Naive B cell (primary cell): ENCODE measurements around the gene ADGRV1. TPM values are rescaled to one million over a fixed set of nuclear protein-coding genes. Genes with fewer than 3 reads are reported as not detected.
"Not testable (repeated sequence)": the region's sequence is repeated elsewhere in the genome, so short reads cannot be mapped to it uniquely, and the experiment has no call there.

ENCODE experiments used
- ATAC-seq, 2 donors: fragments of 150-1000 bp; cut with Tn5 transposase; 2 replicates each; pipeline ENCODE4 v1.10.0; 2021; ENCODE audit warnings: low read depth in 2 of 2, mild to moderate bottlenecking in 2 of 2, moderate library complexity in 2 of 2
- DNase-seq: peaks from one replicate; pipeline ENCODE4 v3.0.0; 2022
- H3K27ac Mint-ChIP-seq, 6 donors: one replicate each; pipeline ENCODE4 v1.8.0; 2020 to 2022; ENCODE audit warnings: mild to moderate bottlenecking in 6 of 6, mixed read lengths in 6 of 6, moderate library complexity in 5 of 6, inconsistent platforms in 2 of 6
- H3K27me3 Mint-ChIP-seq, 3 donors: one replicate each; pipeline ENCODE4 v1.8.0; 2021 to 2022; ENCODE audit warnings: mixed read lengths in 3 of 3, mild to moderate bottlenecking in 1 of 3
- H3K36me3 Mint-ChIP-seq, 2 donors: one replicate each; pipeline ENCODE4 v1.8.0; 2020 to 2022; ENCODE audit warnings: mixed read lengths in 2 of 2, inconsistent platforms in 1 of 2, mild to moderate bottlenecking in 1 of 2
- H3K4me1 Mint-ChIP-seq, 3 donors: one replicate each; pipeline ENCODE4 v1.8.0; 2020 to 2022; ENCODE audit warnings: mixed read lengths in 3 of 3, inconsistent platforms in 1 of 3, mild to moderate bottlenecking in 1 of 3, moderate library complexity in 1 of 3
- H3K4me3 Mint-ChIP-seq, 8 donors: one replicate each; pipeline ENCODE4 v1.8.0; 2020 to 2022; ENCODE audit warnings: mild to moderate bottlenecking in 8 of 8, mixed read lengths in 8 of 8, moderate library complexity in 8 of 8, inconsistent platforms in 2 of 8
- H3K9me3 Mint-ChIP-seq, 7 donors: one replicate each; pipeline ENCODE4 v1.8.0; 2020 to 2022; ENCODE audit warnings: mixed read lengths in 7 of 7, mild to moderate bottlenecking in 5 of 7, inconsistent platforms in 2 of 7, moderate library complexity in 1 of 7
- polyA plus RNA-seq, 6 donors: library from polyadenylated mRNA; unstranded; fragments of 300-500 nt; fragmentation: Illumina TruSeq; gene quantifications; one replicate each; pipeline ENCODE4 v1.2.3, GENCODE V29; 2021; ENCODE audit warnings: low read depth in 6 of 6

The ADGRV1 gene
- polyA plus RNA-seq, 6 donors from 2014 or later, result 0.62 TPM; not detected in 5

- ATAC-seq (no peak), DNase-seq (no peak)
These were observed 59.5 kb downstream of the ADGRV1 start for GRCh38 chr5:90618071-90618470.

GRCh38 chr5:90619762-90620161, 61.2 kb downstream of the ADGRV1 start:
- H3K27me3 Mint-ChIP-seq, H3K9me3 Mint-ChIP-seq: not testable (repeated sequence)

More at GRCh38 chr5:90618071-90618470, 59.5 kb downstream of the ADGRV1 start:
- no peak overlapping the region for H3K27ac Mint-ChIP-seq
- no peaks in the 10 kb centered on the region for H3K36me3 Mint-ChIP-seq
- H3K27me3 Mint-ChIP-seq, result peaks cover 0 to 6% (median 0%) of the 10 kb centered on the region in 3 donors
- peaks cover 0 to 9% (median 0%) of the 10 kb centered on the region in 7 donors for H3K9me3 Mint-ChIP-seq
- H3K4me3 Mint-ChIP-seq, result no peak overlapping the region
- H3K4me1 Mint-ChIP-seq, result peaks cover 0 to 4% (median 3%) of the 10 kb centered on the region in 3 donors

GRCh38 chr5:90621848-90622247, 63.3 kb downstream of the ADGRV1 start:
- Mint-ChIP-seq H3K27me3 (no peaks in the 10 kb centered on the region), H3K36me3 (no peaks in the 10 kb centered on the region), H3K9me3 (peaks cover 0 to 9% (median 0%) of the 10 kb centered on the region in 7 donors), H3K27ac (no peak overlapping the region), H3K4me3 (no peak overlapping the region), H3K4me1 (no peaks in the 10 kb centered on the region)
- ATAC-seq (no peak), DNase-seq (no peak)

More at GRCh38 chr5:90619762-90620161, 61.2 kb downstream of the ADGRV1 start:
- not testable (repeated sequence) for H3K4me3 Mint-ChIP-seq, ATAC-seq, H3K27ac Mint-ChIP-seq, DNase-seq, H3K4me1 Mint-ChIP-seq, H3K36me3 Mint-ChIP-seq

GRCh38 chr5:90626493-90626892, 67.9 kb downstream of the ADGRV1 start:
- Mint-ChIP-seq H3K9me3 (peaks cover 0 to 2% (median 0%) of the 10 kb centered on the region in 7 donors), H3K36me3 (no peaks in the 10 kb centered on the region), H3K4me1 (no peaks in the 10 kb centered on the region), H3K27ac (no peak overlapping the region), H3K4me3 (no peak overlapping the region), H3K27me3 (no peaks in the 10 kb centered on the region)
- ATAC-seq, result no peak
- DNase-seq, result no peak

GRCh38 chr5:90628492-90628891, 69.9 kb downstream of the ADGRV1 start:
- no peak overlapping the region for H3K27ac Mint-ChIP-seq
- H3K36me3 Mint-ChIP-seq, result no peaks in the 10 kb centered on the region
- DNase-seq, result no peak
- no peaks in the 10 kb centered on the region for H3K9me3 Mint-ChIP-seq
- H3K4me1 Mint-ChIP-seq, result no peaks in the 10 kb centered on the region
- no peak overlapping the region for H3K4me3 Mint-ChIP-seq
- no peaks in the 10 kb centered on the region for H3K27me3 Mint-ChIP-seq
- ATAC-seq, result no peak

GRCh38 chr5:90632791-90633190, 74.2 kb downstream of the ADGRV1 start:
- Mint-ChIP-seq H3K36me3 (no peaks in the 10 kb centered on the region), H3K27ac (no peak overlapping the region)

GRCh38 chr5:90636948-90637347, 78.4 kb downstream of the ADGRV1 start:
- peaks cover 5 to 11% (median 6%) of the 10 kb centered on the region in 3 donors for H3K27me3 Mint-ChIP-seq

More at GRCh38 chr5:90632791-90633190, 74.2 kb downstream of the ADGRV1 start:
- ATAC-seq, result no peak
- peaks cover 5 to 11% (median 6%) of the 10 kb centered on the region in 3 donors for H3K27me3 Mint-ChIP-seq
- H3K4me3 Mint-ChIP-seq, result no peak overlapping the region
- no peaks in the 10 kb centered on the region for H3K4me1 Mint-ChIP-seq
- DNase-seq, result no peak
- H3K9me3 Mint-ChIP-seq, result no peaks in the 10 kb centered on the region

GRCh38 chr5:90637731-90638130, 79.1 kb downstream of the ADGRV1 start:
- H3K9me3 Mint-ChIP-seq, result no peaks in the 10 kb centered on the region
- DNase-seq (no peak), ATAC-seq (no peak)
- H3K4me1 Mint-ChIP-seq, result no peaks in the 10 kb centered on the region
- H3K4me3 Mint-ChIP-seq, result no peak overlapping the region
- H3K27me3 Mint-ChIP-seq, result peaks cover 5 to 11% (median 6%) of the 10 kb centered on the region in 3 donors
- no peak overlapping the region for H3K27ac Mint-ChIP-seq
- no peaks in the 10 kb centered on the region for H3K36me3 Mint-ChIP-seq

More at GRCh38 chr5:90636948-90637347, 78.4 kb downstream of the ADGRV1 start:
- Mint-ChIP-seq H3K4me1 (no peaks in the 10 kb centered on the region), H3K27ac (no peak overlapping the region), H3K36me3 (no peaks in the 10 kb centered on the region), H3K4me3 (no peak overlapping the region), H3K9me3 (no peaks in the 10 kb centered on the region)
- ATAC-seq, result no peak
- DNase-seq, result no peak

GRCh38 chr5:90638878-90639277, 80.3 kb downstream of the ADGRV1 start:
- H3K36me3 Mint-ChIP-seq, result no peaks in the 10 kb centered on the region
- DNase-seq (no peak), ATAC-seq (no peak)
- H3K27me3 Mint-ChIP-seq, result peaks cover 5 to 11% (median 6%) of the 10 kb centered on the region in 3 donors
- H3K9me3 Mint-ChIP-seq, result no peaks in the 10 kb centered on the region
- H3K4me1 Mint-ChIP-seq, result no peaks in the 10 kb centered on the region
- H3K27ac Mint-ChIP-seq, result no peak overlapping the region
- H3K4me3 Mint-ChIP-seq, result no peak overlapping the region

- H3K27me3 Mint-ChIP-seq, result no peaks in the 10 kb centered on the region
- DNase-seq, result no peak
- no peak for ATAC-seq
- H3K4me1 Mint-ChIP-seq, result no peaks in the 10 kb centered on the region
- no peak overlapping the region for H3K27ac Mint-ChIP-seq
- H3K4me3 Mint-ChIP-seq, result no peak overlapping the region
- no peaks in the 10 kb centered on the region for H3K36me3 Mint-ChIP-seq
- H3K9me3 Mint-ChIP-seq, result no peaks in the 10 kb centered on the region
These were observed 82.0 kb downstream of the ADGRV1 start for GRCh38 chr5:90640484-90641059.

- Mint-ChIP-seq H3K4me3 (no peak overlapping the region), H3K9me3 (no peaks in the 10 kb centered on the region), H3K27me3 (no peaks in the 10 kb centered on the region), H3K27ac (no peak overlapping the region), H3K36me3 (no peaks in the 10 kb centered on the region), H3K4me1 (no peaks in the 10 kb centered on the region)
- ATAC-seq (no peak), DNase-seq (no peak)
These were observed 82.9 kb downstream of the ADGRV1 start for GRCh38 chr5:90641528-90641927.

- H3K36me3 Mint-ChIP-seq, result no peaks in the 10 kb centered on the region
- no peaks in the 10 kb centered on the region for H3K27me3 Mint-ChIP-seq
- H3K27ac Mint-ChIP-seq, result no peak overlapping the region
- no peaks in the 10 kb centered on the region for H3K9me3 Mint-ChIP-seq
- ATAC-seq, result no peak
- H3K4me3 Mint-ChIP-seq, result no peak overlapping the region
- no peak for DNase-seq
- no peaks in the 10 kb centered on the region for H3K4me1 Mint-ChIP-seq
These were observed 84.2 kb downstream of the ADGRV1 start for GRCh38 chr5:90642706-90643229.

- no peak overlapping the region for H3K27ac Mint-ChIP-seq
- H3K9me3 Mint-ChIP-seq, result no peaks in the 10 kb centered on the region
- H3K4me3 Mint-ChIP-seq, result no peak overlapping the region
- DNase-seq (no peak), ATAC-seq (no peak)
- no peaks in the 10 kb centered on the region for H3K27me3 Mint-ChIP-seq
- no peaks in the 10 kb centered on the region for H3K4me1 Mint-ChIP-seq
- H3K36me3 Mint-ChIP-seq, result no peaks in the 10 kb centered on the region
These were observed 85.5 kb downstream of the ADGRV1 start for GRCh38 chr5:90644132-90644531.

- H3K27me3 Mint-ChIP-seq, result no peaks in the 10 kb centered on the region
- no peak for DNase-seq
- no peaks in the 10 kb centered on the region for H3K4me1 Mint-ChIP-seq
- H3K9me3 Mint-ChIP-seq, result no peaks in the 10 kb centered on the region
- ATAC-seq, result no peak
- no peak overlapping the region for H3K27ac Mint-ChIP-seq
- H3K36me3 Mint-ChIP-seq, result no peaks in the 10 kb centered on the region
- no peak overlapping the region for H3K4me3 Mint-ChIP-seq
These were observed 86.5 kb downstream of the ADGRV1 start for GRCh38 chr5:90645024-90645610.
